HG03571 (cell line): ENCODE results near the gene KIAA0825.
A peak's percentile ranks its signal among the peaks of the same experiment; 100 is the strongest.

Experiments
- ATAC-seq: cut with Tn5 transposase; IDR thresholded peaks from one replicate; pipeline ENCODE4 v1.9.1; 2021; ENCODE audit not compliant: unreplicated experiment

Gene KIAA0825

GRCh38 chr5:94618493-94619328, at the start of gene KIAA0825, which contains the start of gene SLF1:
Gene KIAA0825, minus strand, starts transcription at chr5:94618604. Its CDS starts 81,478 bp downstream, at chr5:94537126.
Gene SLF1, plus strand, starts transcription at chr5:94618669. Its CDS starts 10,142 bp downstream, at chr5:94628811.
- ATAC-seq: peak; percentile 97

GRCh38 chr5:94667937-94668336, 49.5 kb upstream of the KIAA0825 start:
- ATAC-seq: no peak

- ATAC-seq: no peak
Measured at GRCh38 chr5:94661086-94661485, 42.7 kb upstream of the KIAA0825 start.

GRCh38 chr5:94660506-94660905, 42.1 kb upstream of the KIAA0825 start:
- no peak for ATAC-seq

GRCh38 chr5:94658272-94658671, 39.9 kb upstream of the KIAA0825 start:
- no peak for ATAC-seq

- ATAC-seq: no peak
Measured at GRCh38 chr5:94649874-94650273, 31.5 kb upstream of the KIAA0825 start.

- no peak for ATAC-seq
Measured at GRCh38 chr5:94646758-94647157, 28.4 kb upstream of the KIAA0825 start.

- no peak for ATAC-seq
Measured at GRCh38 chr5:94645053-94645452, 26.6 kb upstream of the KIAA0825 start.

- no peak for ATAC-seq
Measured at GRCh38 chr5:94640176-94640575, 21.8 kb upstream of the KIAA0825 start.

GRCh38 chr5:94632024-94632423, 13.6 kb upstream of the KIAA0825 start:
- ATAC-seq: peak; percentile 99

- no peak for ATAC-seq
Measured at GRCh38 chr5:94627191-94627590, 8.8 kb upstream of the KIAA0825 start.

GRCh38 chr5:94623877-94624276, 5.5 kb upstream of the KIAA0825 start:
- ATAC-seq: no peak

GRCh38 chr5:94623011-94623410, 4.6 kb upstream of the KIAA0825 start:
- ATAC-seq: no peak

- ATAC-seq: no peak
Measured at GRCh38 chr5:94621763-94622162, 3.4 kb upstream of the KIAA0825 start.

GRCh38 chr5:94620256-94620655, 1.9 kb upstream of the KIAA0825 start:
- ATAC-seq: no peak

- ATAC-seq: peak; percentile 27
Measured at GRCh38 chr5:94618029-94618492, 343 bp downstream of the KIAA0825 start.

- ATAC-seq: no peak
Measured at GRCh38 chr5:94615862-94616261, 2.5 kb downstream of the KIAA0825 start.

GRCh38 chr5:94614156-94614805, 4.1 kb downstream of the KIAA0825 start:
- no peak for ATAC-seq

GRCh38 chr5:94613583-94613982, 4.8 kb downstream of the KIAA0825 start:
- no peak for ATAC-seq

- no peak for ATAC-seq
Measured at GRCh38 chr5:94595281-94595840, 23.0 kb downstream of the KIAA0825 start.

- ATAC-seq: peak; percentile 91
Measured at GRCh38 chr5:94577466-94578245, 40.7 kb downstream of the KIAA0825 start.
